Osteoblast (primary cell): ENCODE data around the gene BICDL1. TPM values are rescaled to one million over a fixed set of nuclear protein-coding genes. Genes with fewer than 3 reads are reported as not detected.

Source experiments
- DNase-seq: peaks from one replicate; pipeline ENCODE4 v3.0.0; 2011; ENCODE audit warnings: low spot score, mixed read lengths; ENCODE audit not compliant: insufficient read length; ENCODE audit errors: missing footprints
- H2AFZ ChIP-seq: 2 replicates; pipeline ENCODE4 v1.6.0; 2011; ENCODE audit warnings: mild to moderate bottlenecking, low read length
- H3K27ac ChIP-seq: 2 replicates; pipeline ENCODE4 v1.5.1; 2011; ENCODE audit warnings: mild to moderate bottlenecking, low read depth, low read length, moderate library complexity
- H3K27me3 ChIP-seq: 2 replicates; pipeline ENCODE4 v1.6.0; 2012; ENCODE audit warnings: mild to moderate bottlenecking, control low read depth, inconsistent platforms, low read length, moderate library complexity; ENCODE audit not compliant: insufficient read depth
- H3K36me3 ChIP-seq: 2 replicates; pipeline ENCODE4 v1.5.1; 2011; ENCODE audit warnings: mild to moderate bottlenecking, low read length, control low read depth, moderate library complexity; ENCODE audit not compliant: insufficient read depth
- H3K4me1 ChIP-seq: 2 replicates; pipeline ENCODE4 v1.5.1; 2011; ENCODE audit warnings: mild to moderate bottlenecking, low read length, control low read depth, moderate library complexity; ENCODE audit not compliant: insufficient read depth
- H3K4me2 ChIP-seq: 2 replicates; pipeline ENCODE4 v1.6.0; 2011; ENCODE audit warnings: mild to moderate bottlenecking, low read length; ENCODE audit not compliant: insufficient read depth
- H3K4me3 ChIP-seq: fragments of 200-600 bp; sonication (generic); 3 replicates; pipeline ENCODE4 v1.5.1; 2012; ENCODE audit warnings: mild to moderate bottlenecking, low read length, inconsistent platforms; ENCODE audit not compliant: insufficient read depth
- H3K79me2 ChIP-seq: 2 replicates; pipeline ENCODE4 v1.6.0; 2012; ENCODE audit warnings: mild to moderate bottlenecking, low read length, control low read depth, inconsistent platforms; ENCODE audit not compliant: insufficient read depth
- H3K9me3 ChIP-seq: 2 replicates; pipeline ENCODE4 v1.5.1; 2011; ENCODE audit warnings: low read depth, low read length, control low read depth
- H4K20me1 ChIP-seq: 2 replicates; pipeline ENCODE4 v1.6.0; 2012; ENCODE audit warnings: mild to moderate bottlenecking, low read length, control low read depth; ENCODE audit not compliant: insufficient read depth
- total RNA-seq: library from RNA; depleted of rRNA; stranded (reverse); fragments of >200 nt; gene quantifications from 2 replicates; pipeline ENCODE4 v1.2.3, GENCODE V29; 2012
- TF ChIP-seq, protein P1 (sequence below): IDR thresholded peaks from 2 replicates; pipeline ENCODE4 v1.5.1; 2011; ENCODE audit warnings: mild to moderate bottlenecking, low read depth, low read length, moderate library complexity; ENCODE audit errors: extremely low read depth

The BICDL1 gene
- total RNA-seq, 1 donor: not detected

DNA sequence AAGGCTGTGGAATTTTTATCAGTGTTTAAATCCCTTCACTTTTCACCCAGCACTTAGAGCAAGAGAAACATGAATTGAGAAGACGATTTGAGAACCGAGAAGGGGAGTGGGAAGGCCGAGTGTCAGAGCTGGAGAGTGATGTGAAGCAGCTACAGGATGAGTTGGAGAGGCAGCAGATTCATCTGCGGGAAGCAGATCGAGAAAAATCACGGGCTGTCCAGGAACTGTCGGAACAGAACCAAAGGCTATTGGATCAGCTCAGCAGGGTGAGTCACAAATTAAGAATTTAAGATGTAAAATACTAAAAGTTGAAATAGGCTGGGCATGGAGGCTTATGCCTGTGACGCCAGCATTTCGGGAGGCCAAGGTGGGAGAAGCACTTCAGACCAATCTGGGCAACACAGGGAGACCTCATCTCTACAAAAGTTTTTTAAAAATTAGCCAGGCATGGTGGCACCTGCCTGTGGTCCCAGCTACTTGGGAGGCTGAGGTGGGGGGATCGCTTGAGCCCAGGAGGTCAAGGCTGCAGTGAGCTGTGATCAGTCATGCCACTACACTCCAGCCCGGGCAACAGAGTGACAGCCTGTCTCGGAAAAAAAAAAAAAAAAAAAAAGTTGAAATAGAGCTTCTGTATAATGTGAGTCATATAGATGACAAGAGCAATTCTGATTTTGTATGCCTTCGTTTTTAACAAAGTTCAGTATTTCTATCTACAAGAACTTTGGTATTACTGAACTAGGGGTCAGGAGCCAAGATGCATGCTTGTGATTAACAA is 9.6 kb downstream of the BICDL1 start:
- no peaks in the 10 kb centered on the region for H3K9me3 ChIP-seq
- no peaks in the 10 kb centered on the region for H4K20me1 ChIP-seq
- no peak overlapping the region for H3K4me3 ChIP-seq
- no peak overlapping the region for H3K4me2 ChIP-seq
- no peak for DNase-seq
- H3K27ac ChIP-seq: no peak overlapping the region
- TF ChIP-seq, protein P1, sequence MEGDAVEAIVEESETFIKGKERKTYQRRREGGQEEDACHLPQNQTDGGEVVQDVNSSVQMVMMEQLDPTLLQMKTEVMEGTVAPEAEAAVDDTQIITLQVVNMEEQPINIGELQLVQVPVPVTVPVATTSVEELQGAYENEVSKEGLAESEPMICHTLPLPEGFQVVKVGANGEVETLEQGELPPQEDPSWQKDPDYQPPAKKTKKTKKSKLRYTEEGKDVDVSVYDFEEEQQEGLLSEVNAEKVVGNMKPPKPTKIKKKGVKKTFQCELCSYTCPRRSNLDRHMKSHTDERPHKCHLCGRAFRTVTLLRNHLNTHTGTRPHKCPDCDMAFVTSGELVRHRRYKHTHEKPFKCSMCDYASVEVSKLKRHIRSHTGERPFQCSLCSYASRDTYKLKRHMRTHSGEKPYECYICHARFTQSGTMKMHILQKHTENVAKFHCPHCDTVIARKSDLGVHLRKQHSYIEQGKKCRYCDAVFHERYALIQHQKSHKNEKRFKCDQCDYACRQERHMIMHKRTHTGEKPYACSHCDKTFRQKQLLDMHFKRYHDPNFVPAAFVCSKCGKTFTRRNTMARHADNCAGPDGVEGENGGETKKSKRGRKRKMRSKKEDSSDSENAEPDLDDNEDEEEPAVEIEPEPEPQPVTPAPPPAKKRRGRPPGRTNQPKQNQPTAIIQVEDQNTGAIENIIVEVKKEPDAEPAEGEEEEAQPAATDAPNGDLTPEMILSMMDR: no peak
- peaks cover 9% of the 10 kb centered on the region for H3K27me3 ChIP-seq
- no peaks in the 10 kb centered on the region for H3K79me2 ChIP-seq
- H3K4me1 ChIP-seq: no peaks in the 10 kb centered on the region
- no peak overlapping the region for H2AFZ ChIP-seq
- H3K36me3 ChIP-seq: no peaks in the 10 kb centered on the region

DNA sequence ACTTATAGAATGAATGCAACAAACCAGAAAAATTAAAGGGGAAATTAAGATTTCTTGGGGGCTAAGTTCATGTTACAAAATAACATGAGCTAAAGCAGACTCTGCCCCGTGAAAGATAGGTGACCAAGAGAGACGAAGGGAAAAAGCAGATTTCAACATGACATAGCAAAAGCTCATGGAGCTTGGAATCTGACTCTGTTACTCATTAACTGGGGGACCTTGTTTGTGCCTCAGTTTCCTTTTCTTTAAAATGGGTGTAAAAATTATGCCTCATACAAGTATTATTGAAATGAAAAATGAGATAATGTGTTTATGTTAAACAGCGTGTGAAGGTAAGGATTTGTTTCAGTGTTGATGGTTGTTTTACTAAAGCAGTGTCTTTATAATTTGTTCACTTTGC is 11.5 kb downstream of the BICDL1 start:
- DNase-seq: no peak
- no peak overlapping the region for H3K27ac ChIP-seq
- no peak overlapping the region for H2AFZ ChIP-seq
- no peak overlapping the region for H3K4me3 ChIP-seq
- H3K9me3 ChIP-seq: no peaks in the 10 kb centered on the region
- H3K36me3 ChIP-seq: no peaks in the 10 kb centered on the region
- no peaks in the 10 kb centered on the region for H4K20me1 ChIP-seq
- TF ChIP-seq, protein P1: no peak
- no peak overlapping the region for H3K4me2 ChIP-seq
- H3K4me1 ChIP-seq: no peaks in the 10 kb centered on the region
- peaks cover 9% of the 10 kb centered on the region for H3K27me3 ChIP-seq
- no peaks in the 10 kb centered on the region for H3K79me2 ChIP-seq

DNA sequence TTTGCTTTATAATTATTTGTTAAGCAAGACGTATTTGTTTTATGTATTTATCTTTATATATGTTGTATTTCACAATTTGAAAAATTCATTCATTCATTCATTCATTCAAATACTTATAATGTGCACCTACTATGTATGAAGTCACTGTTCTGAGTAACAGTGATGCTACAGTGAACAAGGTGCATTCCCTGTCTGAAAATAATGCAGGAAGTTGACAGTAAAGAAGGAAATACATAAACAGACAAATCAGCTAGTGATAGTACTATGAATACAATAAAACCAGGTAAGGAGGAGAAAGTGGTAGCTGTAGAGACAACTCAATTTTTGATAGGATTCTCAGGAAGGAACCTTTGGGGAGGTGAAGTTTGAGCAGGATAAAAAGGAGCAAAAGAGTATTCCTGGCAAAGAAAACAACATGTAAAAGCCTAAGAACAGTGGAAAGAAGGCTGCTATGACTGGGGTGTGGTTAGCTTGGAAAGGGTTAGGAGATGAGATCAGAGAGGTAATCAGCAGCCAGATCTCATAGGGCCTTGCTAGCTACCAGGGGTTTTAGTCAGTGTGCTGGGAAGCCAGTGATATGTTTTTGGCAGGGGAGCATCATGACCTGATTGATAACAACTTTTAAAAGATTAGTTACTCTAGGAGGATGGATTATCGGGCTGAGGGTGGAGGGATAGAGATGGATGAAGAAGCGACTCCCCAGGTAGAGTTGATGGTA is 17.4 kb downstream of the BICDL1 start:
- no peaks in the 10 kb centered on the region for H3K79me2 ChIP-seq
- H3K4me3 ChIP-seq: no peak overlapping the region
- H3K4me1 ChIP-seq: no peaks in the 10 kb centered on the region
- H2AFZ ChIP-seq: no peak overlapping the region
- peaks cover 7% of the 10 kb centered on the region for H3K27me3 ChIP-seq
- no peaks in the 10 kb centered on the region for H4K20me1 ChIP-seq
- no peak overlapping the region for H3K4me2 ChIP-seq
- TF ChIP-seq, protein P1: no peak
- no peaks in the 10 kb centered on the region for H3K36me3 ChIP-seq
- no peak for DNase-seq
- no peak overlapping the region for H3K27ac ChIP-seq
- no peaks in the 10 kb centered on the region for H3K9me3 ChIP-seq

DNA sequence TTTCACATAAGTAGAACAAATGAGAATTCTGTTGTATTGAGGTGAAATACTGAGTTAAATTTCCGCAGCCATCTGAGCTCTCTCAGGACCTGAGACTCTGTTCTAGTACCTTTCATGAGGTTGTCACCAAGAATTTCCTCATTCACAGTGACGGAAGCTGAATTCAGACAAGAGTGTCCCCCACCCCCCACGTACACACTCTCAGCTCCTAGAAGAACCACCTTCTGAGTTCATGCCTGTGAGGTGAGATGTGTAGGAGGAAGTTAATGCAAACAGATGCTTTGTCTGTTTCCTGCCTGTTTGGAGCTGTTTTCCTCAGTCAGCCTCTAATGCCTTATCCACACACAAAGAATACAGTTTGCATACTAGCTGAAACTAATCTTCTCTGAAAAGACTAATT is 18.2 kb downstream of the BICDL1 start:
- H3K9me3 ChIP-seq: no peaks in the 10 kb centered on the region
- no peak for DNase-seq
- TF ChIP-seq, protein P1: no peak
- H3K79me2 ChIP-seq: no peaks in the 10 kb centered on the region
- no peaks in the 10 kb centered on the region for H3K4me1 ChIP-seq
- no peak overlapping the region for H3K27ac ChIP-seq
- no peak overlapping the region for H3K4me3 ChIP-seq
- no peak overlapping the region for H2AFZ ChIP-seq
- H3K36me3 ChIP-seq: no peaks in the 10 kb centered on the region
- H3K4me2 ChIP-seq: no peak overlapping the region
- peaks cover 7% of the 10 kb centered on the region for H3K27me3 ChIP-seq
- H4K20me1 ChIP-seq: no peaks in the 10 kb centered on the region
